Panc1 (cell line): Measurements from ENCODE around the gene CDC7. TPM values are rescaled to one million over a fixed set of nuclear protein-coding genes. Genes with fewer than 3 reads are reported as not detected.

Experiments
- ATAC-seq: fragments of 200-7000 bp; cut with Tn5 transposase; 2 replicates; pipeline ENCODE4 v1.9.1; 2020; ENCODE audit warnings: mild to moderate bottlenecking, moderate library complexity
- BruUV-seq: library from RNA; stranded (reverse); fragments of 400-500 nt; replicated peaks from 2 replicates; lab custom pipeline; 2021; lab: Mats Ljungman, UMichigan
- CTCF ChIA-PET: fragments of 300-600 bp; sonication (Branson Sonifier 250); formaldehyde crosslinking; loops from one replicate; lab custom pipeline; 2022; ENCODE audit warnings: antibody characterized with exemption; lab: Charles Lee
- POLR2A ChIA-PET: fragments of 300-600 bp; sonication (Branson Sonifier 250); formaldehyde crosslinking; loops from one replicate; lab custom pipeline; 2022; ENCODE audit warnings: antibody characterized with exemption; lab: Charles Lee
- DNase-seq: peaks from one replicate; pipeline ENCODE4 v3.0.0-alpha.2; 2010; ENCODE audit warnings: low read depth, low spot score
- H3K27ac ChIP-seq: 2 replicates; pipeline ENCODE4 v1.5.1; 2011; ENCODE audit warnings: mild to moderate bottlenecking, low read length, inconsistent platforms
- H3K27me3 ChIP-seq: fragments of 200-500 bp; sonication (Bioruptor generic); 2 replicates; pipeline ENCODE4 v1.6.0; 2014; ENCODE audit warnings: low read length, inconsistent platforms; ENCODE audit not compliant: control insufficient read depth, insufficient read depth
- H3K36me3 ChIP-seq: fragments of 200-500 bp; sonication (Bioruptor generic); 2 replicates; pipeline ENCODE4 v1.5.1; 2014; ENCODE audit warnings: inconsistent platforms, mild to moderate bottlenecking, low read length, moderate library complexity; ENCODE audit not compliant: control insufficient read depth, insufficient read depth
- H3K4me1 ChIP-seq: 2 replicates; pipeline ENCODE4 v1.5.1; 2011; ENCODE audit warnings: inconsistent platforms, mild to moderate bottlenecking, low read length, moderate library complexity; ENCODE audit not compliant: control insufficient read depth, insufficient read depth
- H3K4me3 ChIP-seq, 2 experiments: 2 replicates each; pipeline ENCODE4 v1.5.1; 2011 to 2012; ENCODE audit warnings: low read depth in 2 of 2, low read length in 2 of 2, mild to moderate bottlenecking in 2 of 2, inconsistent platforms in 1 of 2, moderate library complexity in 1 of 2
- H3K9me3 ChIP-seq: fragments of 200-500 bp; sonication (Bioruptor generic); 2 replicates; pipeline ENCODE4 v1.5.1; 2014; ENCODE audit warnings: low read depth, mild to moderate bottlenecking, inconsistent platforms, low read length, moderate library complexity; ENCODE audit not compliant: control insufficient read depth, insufficient read depth
- CTCF ChIP-seq: fragments of 450-650 bp; IDR thresholded peaks from 2 replicates; pipeline ENCODE4 v1.5.1; 2017; ENCODE audit warnings: mild to moderate bottlenecking
- POLR2AphosphoS5 ChIP-seq: IDR thresholded peaks from 2 replicates; pipeline ENCODE4 v1.6.1; 2012; ENCODE audit warnings: mild to moderate bottlenecking, low read depth, low read length, moderate library complexity
- REST ChIP-seq, 2 experiments: IDR thresholded peaks; 2 replicates each; pipeline ENCODE4 v1.6.1; 2011 to 2012; ENCODE audit warnings: low read depth in 2 of 2, control low read depth in 1 of 2, low read length in 1 of 2, mild to moderate bottlenecking in 1 of 2, moderate library complexity in 1 of 2; ENCODE audit not compliant: insufficient read depth in 1 of 2
- SIN3A ChIP-seq: IDR thresholded peaks from 2 replicates; pipeline ENCODE4 v1.6.1; 2012; ENCODE audit warnings: low read depth, mild to moderate bottlenecking, low read length, moderate library complexity, borderline replicate concordance; ENCODE audit not compliant: insufficient read depth
- TCF7L2 ChIP-seq: IDR thresholded peaks from 2 replicates; pipeline ENCODE4 v1.6.1; 2011; ENCODE audit warnings: mild to moderate bottlenecking, low read depth, low read length, inconsistent platforms
- in situ Hi-C: cut with HindIII; loops from 2 replicates; pipeline ENCODE4 v1.10.0; 2016; ENCODE audit warnings: low sequenced_read_pairs, low pct_unique_long_range_greater_than_20kb
- intact Hi-C: fragments of 100-400 bp; cut with micrococcal nuclease; formaldehyde crosslinking; loops from one replicate; pipeline ENCODE4 v1.10.0; 2022; ENCODE audit not compliant: unreplicated experiment
- total RNA-seq: library from RNA; stranded (reverse); gene quantifications from one replicate; pipeline ENCODE4 v1.2.1, GENCODE V29; 2021; ENCODE audit not compliant: unreplicated experiment

The CDC7 gene
- total RNA-seq, 1 experiment from 2014 or later = 30.1 TPM

GRCh38 chr1:91555074-91555730 is 54.6 kb downstream of the CDC7 start:
- TF ChIP-seq POLR2AphosphoS5 (no peak), CTCF (peak; percentile 24), SIN3A (no peak)
- ChIA-PET POLR2A (no interaction called here), CTCF (no interaction called here)
- intact Hi-C loops (no loop called here), in situ Hi-C loops (no loop called here)
- H3K27ac ChIP-seq = no peak overlapping the region
- H3K4me1 ChIP-seq = 0 out of 2 replicates have a peak, but pooled peaks cover 3% of the 10 kb centered on the region
- no peaks in the 10 kb centered on the region for H3K9me3 ChIP-seq
- no peaks in the 10 kb centered on the region for H3K27me3 ChIP-seq
- DNase-seq (no peak), ATAC-seq (no peak)
- BruUV-seq = no TSS peak
- H3K36me3 ChIP-seq = no peaks in the 10 kb centered on the region
- no peak overlapping the region for H3K4me3 ChIP-seq

GRCh38 chr1:91555821-91556531 is 55.3 kb downstream of the CDC7 start:
- Histone ChIP-seq H3K4me1 (0 out of 2 replicates have a peak, but pooled peaks cover 3% of the 10 kb centered on the region), H3K9me3 (no peaks in the 10 kb centered on the region), H3K4me3 (no peak overlapping the region), H3K27me3 (no peaks in the 10 kb centered on the region), H3K36me3 (no peaks in the 10 kb centered on the region), H3K27ac (no peak overlapping the region)
- CTCF ChIA-PET = no interaction called here
- intact Hi-C loops = no loop called here
- in situ Hi-C loops = no loop called here
- no peak for TF ChIP-seq SIN3A
- TF ChIP-seq TCF7L2 = no peak
- TF ChIP-seq REST (IDR thresholded peaks at IDR 0.05; ENCODE audit: insufficient read depth in 1 of 2, low read depth in 2 of 2, low read length in 1 of 2) = no peak
- no peak for TF ChIP-seq CTCF
- TF ChIP-seq POLR2AphosphoS5 = no peak
- ATAC-seq (no peak), DNase-seq (no peak)
- BruUV-seq = no TSS peak
- POLR2A ChIA-PET = no interaction called here
